Stimulated activated CD4-positive, alpha-beta T cell treated with anti-CD3 and anti-CD28 coated beads, TNF-alpha, amount 100 ng/mL, for 48 hours (primary cell): Measurements from ENCODE around the gene S100A2.
"Not testable (repeated sequence)": the region's sequence is repeated elsewhere in the genome, so short reads cannot be mapped to it uniquely, and the experiment has no call there.

Source experiments
- DNase-seq, 3 donors: peaks; one replicate each; pipeline ENCODE4 v3.0.0-alpha.2; 2020; ENCODE audit warnings: low read depth in 3 of 3

S100A2 gene

DNA sequence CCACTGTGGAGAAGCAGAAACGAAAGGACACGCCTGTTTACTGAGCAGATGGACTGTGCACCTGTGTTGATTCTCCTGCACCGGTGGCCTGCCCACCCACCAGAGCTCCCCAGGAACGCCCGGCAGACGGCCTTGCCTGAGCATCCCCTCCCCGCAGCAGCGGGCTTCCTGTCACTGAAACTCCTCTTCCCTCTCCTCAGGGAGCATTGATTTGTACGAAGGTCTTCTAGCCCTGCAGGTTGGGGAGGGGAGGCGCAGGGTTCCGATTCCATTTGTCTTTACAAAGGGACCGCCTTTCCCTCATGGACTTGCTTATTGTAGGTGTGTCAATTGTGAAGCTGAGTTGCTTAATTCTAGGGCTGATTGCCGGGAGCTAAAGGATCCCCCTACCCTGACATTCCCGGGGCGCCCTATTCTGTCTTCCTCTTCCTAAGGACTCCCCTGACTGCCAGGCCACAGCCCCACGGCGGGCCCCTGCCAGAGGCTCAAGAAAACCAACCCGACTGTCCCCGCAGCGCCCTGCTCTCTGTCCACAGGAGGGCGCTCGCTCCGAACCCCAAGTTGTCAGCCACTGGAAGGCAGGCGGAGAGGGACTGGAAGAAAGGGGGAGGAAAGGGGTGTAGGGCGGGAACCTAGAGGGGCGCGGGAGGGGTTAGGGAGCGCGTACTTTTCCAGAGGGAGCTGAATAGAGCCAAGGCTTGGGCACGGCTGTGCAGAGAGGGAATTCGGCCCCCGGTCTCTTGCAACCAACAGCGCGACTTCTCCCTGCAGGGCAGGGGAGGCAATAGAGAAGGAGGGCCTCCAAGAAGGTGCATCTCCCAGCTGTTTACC, 32.7 kb downstream of the S100A2 start:
- peak; percentile 57 to 73 (median 69) for DNase-seq

GRCh38 chr1:153532181-153532580, 33.5 kb downstream of the S100A2 start:
- no peak for DNase-seq

DNA sequence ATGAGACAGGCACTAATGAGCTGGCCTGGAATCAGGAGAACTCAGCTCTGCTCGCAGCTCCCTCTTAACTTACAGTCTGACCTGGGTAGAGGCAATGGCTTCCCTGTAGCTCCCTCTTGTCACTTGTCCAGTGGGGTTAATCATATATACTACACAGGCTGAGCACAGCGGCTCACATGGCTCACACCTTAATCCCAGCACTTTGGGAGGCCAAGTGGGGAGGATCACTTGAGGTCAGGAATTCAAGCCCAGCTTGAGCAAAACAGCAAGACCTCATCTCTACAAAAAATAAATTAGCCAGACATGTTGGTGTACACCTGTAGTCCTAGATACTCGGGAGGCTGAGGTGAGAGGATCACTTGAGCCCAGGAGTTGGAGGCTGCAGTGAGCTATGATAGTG, 34.0 kb downstream of the S100A2 start:
- no peak for DNase-seq

- no peak for DNase-seq
Measured at GRCh38 chr1:153527683-153528040, 38.0 kb downstream of the S100A2 start.

- DNase-seq = no peak
Measured at GRCh38 chr1:153527023-153527682, 38.5 kb downstream of the S100A2 start.

DNA sequence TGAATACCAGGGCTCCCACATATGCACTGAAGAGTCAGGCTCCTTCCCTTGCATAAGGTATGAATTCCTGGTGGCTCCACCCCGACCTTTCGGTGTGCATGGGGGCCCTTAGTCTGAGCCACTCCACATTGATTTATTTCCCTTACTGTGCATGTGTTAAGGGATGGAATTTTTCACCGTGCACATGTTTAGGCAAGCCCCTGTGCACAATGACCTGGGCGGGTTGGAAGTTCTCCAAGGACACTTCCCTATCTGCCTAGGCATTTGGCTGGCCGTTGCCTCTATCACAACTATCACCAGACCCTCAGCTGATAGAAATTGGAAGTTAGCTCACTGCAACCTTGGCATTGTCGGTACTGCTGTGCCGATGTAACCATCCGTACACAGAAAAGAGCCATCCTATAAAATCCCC, 39.5 kb downstream of the S100A2 start:
- DNase-seq = no peak

DNA sequence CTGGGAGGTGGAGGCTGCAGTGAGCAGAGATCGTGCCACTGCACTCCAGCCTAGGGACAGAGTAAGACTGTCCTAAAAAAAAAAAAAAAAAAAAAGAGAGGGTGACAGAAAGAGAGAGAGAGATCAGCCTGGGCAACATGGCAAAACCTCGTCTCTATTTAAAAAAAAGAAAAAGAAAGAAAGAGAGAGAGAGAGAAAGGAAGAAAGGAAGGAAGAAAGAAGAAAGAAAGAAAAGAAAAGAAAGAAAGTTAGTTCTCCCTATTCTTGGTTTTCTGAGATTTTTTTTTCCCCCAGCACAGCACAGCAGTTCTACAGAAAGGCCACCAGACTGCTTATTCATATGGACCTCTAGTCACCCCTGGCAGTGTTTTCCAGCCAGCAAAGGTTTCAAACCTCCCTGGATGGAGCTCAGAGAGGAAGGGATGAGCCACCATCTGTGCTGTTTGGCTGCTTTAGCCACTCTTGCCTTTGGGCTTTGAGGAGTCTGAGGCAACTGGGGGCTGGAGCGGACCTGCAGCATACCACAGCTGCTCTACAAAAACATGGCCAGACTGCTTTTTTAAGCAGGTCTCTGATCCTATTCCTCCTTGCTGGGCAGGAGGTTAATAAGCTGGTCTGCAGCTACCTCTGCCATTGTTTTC, 40.4 kb downstream of the S100A2 start:
- DNase-seq = no peak

DNA sequence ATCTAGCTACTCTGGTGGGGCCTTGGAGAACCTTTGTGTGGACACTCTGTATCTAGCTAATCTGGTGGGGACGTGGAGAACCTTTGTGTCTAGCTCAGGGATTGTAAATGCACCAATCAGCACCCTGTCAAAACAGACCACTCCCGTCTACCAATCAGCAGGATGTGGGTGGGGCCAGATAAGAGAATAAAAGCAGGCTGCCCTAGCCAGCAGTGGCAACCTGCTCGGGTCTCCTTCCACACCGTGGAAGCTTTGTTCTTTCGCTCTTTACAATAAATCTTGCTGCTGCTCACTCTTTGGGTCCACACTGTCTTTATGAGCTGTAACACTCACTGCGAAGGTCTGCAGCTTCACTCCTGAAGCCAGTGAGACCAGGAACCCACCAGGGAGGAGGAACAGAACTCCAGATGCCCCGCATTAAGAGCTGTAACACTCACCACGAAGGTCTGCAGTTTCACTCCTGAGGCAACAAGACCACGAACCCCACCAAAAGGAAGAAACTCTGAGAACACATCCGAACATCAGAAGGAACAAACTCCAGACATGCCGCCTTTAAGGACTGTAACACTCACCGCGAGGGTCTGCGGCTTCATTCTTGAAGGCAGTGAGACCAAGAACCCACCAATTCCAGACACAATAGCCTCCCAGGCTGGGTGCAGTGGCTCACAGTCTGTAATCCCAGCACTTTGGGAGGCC, 43.1 kb downstream of the S100A2 start:
- DNase-seq = not testable (repeated sequence)

DNA sequence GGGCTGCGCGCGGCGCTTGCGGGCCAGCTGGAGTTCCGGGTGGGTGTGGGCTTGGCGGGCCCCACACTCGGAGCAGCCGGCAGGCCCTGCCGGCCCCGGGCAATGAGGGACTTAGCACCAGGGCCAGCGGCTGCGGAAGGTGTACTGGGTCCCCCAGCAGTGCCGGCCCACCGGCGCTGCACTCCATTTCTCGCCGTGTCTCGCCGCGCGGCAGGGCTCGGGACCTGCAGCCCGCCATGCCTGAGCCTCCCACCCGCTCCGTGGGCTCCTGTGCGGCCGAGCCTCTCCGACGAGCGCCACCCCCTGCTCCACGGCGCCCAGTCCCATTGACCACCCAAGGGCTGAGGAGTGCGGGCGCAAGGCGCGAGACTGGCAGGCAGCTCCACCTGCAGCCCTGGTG, 43.8 kb downstream of the S100A2 start:
- DNase-seq = not testable (repeated sequence)

GRCh38 chr1:153520818-153521476, 44.7 kb downstream of the S100A2 start:
- no peak for DNase-seq

DNA sequence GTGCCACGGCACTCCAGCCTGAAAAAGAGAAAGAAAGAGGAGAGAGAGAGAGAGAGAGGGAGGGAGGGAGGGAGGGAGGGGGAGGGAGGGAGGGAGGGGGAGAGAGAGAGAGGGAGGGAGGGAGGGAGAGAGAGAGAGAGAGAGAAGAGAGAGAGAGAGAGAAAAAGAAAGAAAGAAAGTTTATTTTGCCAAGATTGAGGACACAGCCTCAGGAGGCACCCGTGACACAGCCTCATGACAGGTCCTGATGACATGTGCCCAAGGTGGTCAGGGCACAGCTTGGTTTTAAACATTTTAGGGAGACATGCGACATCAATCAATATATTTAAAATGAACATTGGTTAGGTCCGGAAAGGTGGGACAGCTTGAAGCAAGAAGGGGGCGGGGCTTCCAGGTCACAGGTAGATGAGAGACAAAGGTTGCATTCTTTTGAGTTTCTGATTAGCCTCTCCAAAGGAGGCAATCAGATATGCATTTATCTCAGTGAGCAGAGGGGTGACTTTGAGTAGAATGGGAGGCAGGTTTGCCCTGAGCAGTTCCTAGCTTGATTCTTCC, 45.4 kb downstream of the S100A2 start:
- DNase-seq = not testable (repeated sequence)

- DNase-seq = no peak
Measured at GRCh38 chr1:153519242-153519641, 46.4 kb downstream of the S100A2 start.

- DNase-seq = no peak
Measured at GRCh38 chr1:153515504-153516394, 49.9 kb downstream of the S100A2 start.

DNA sequence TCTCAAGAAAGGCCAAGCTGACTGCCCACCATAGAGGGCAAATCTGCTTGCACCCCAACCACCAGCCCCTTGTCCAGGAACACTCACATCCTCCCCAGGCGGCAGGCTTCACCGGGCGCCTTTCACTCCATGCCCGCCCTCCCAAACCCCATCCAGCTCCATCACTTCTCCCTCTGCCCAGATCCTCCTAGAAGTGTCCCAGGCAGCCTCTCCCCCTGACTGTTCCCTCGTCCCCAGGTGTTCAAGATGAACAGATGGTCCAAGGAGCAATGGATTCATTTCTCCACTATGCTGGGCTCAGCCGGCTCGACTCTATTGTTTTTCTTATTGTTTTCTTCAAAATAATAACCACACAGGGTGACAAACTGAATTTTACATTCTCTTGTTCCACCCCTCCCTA, 52.0 kb downstream of the S100A2 start:
- DNase-seq = no peak

GRCh38 chr1:153513023-153513422, 52.6 kb downstream of the S100A2 start:
- no peak for DNase-seq
